ENCODE data around the gene C17orf107. TPM values are rescaled to one million over a fixed set of nuclear protein-coding genes. Genes with fewer than 3 reads are reported as not detected.

Gene C17orf107
- total and polyA plus RNA-seq, 2 of the 13 experiments (the other 11 are each of a cell fraction or from before 2014, with no cell fraction given) = 0.20 to 0.59 TPM

- TF ChIP-seq POGK (CRISPR knock-in tag; conservative IDR thresholded peaks at IDR 0.05) (no peak), TCF7 (IDR thresholded peaks at IDR 0.05; ENCODE audit: low read depth) (0 out of 2 replicates have a peak, but pooled peaks have one; percentile 9), ARNT (IDR thresholded peaks at IDR 0.05) (no peak), HMGXB3 (CRISPR knock-in tag; IDR thresholded peaks at IDR 0.05; ENCODE audit: borderline replicate concordance) (no peak), GPN1 (CRISPR knock-in tag; IDR thresholded peaks at IDR 0.05; ENCODE audit: borderline replicate concordance) (no peak), FOXK1 (CRISPR knock-in tag; IDR thresholded peaks at IDR 0.05; ENCODE audit: borderline replicate concordance, low read depth) (no peak), ZBTB37 (CRISPR knock-in tag; IDR thresholded peaks at IDR 0.05) (no peak), HNRNPH1 (optimal IDR thresholded peaks at IDR 0.05; ENCODE audit: low read depth, low read length) (no peak), ZSCAN31 (CRISPR knock-in tag; IDR thresholded peaks at IDR 0.05; ENCODE audit: low read depth) (no peak), GTF2F1 (IDR thresholded peaks at IDR 0.05; ENCODE audit: low read length) (no peak), POGZ (CRISPR knock-in tag; IDR thresholded peaks at IDR 0.05) (no peak), ETV5 (CRISPR knock-in tag; IDR thresholded peaks at IDR 0.05; ENCODE audit: borderline replicate concordance) (peak; percentile 12; the same call in 1 of the 2 replicates), ZNF609 (CRISPR knock-in tag; IDR thresholded peaks at IDR 0.05; ENCODE audit: borderline replicate concordance) (no peak)
- TF ChIP-seq, protein P1, sequence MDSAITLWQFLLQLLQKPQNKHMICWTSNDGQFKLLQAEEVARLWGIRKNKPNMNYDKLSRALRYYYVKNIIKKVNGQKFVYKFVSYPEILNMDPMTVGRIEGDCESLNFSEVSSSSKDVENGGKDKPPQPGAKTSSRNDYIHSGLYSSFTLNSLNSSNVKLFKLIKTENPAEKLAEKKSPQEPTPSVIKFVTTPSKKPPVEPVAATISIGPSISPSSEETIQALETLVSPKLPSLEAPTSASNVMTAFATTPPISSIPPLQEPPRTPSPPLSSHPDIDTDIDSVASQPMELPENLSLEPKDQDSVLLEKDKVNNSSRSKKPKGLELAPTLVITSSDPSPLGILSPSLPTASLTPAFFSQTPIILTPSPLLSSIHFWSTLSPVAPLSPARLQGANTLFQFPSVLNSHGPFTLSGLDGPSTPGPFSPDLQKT (CRISPR knock-in tag; IDR thresholded peaks at IDR 0.05; ENCODE audit: borderline replicate concordance) = no peak
- TF ChIP-seq, protein P2, sequence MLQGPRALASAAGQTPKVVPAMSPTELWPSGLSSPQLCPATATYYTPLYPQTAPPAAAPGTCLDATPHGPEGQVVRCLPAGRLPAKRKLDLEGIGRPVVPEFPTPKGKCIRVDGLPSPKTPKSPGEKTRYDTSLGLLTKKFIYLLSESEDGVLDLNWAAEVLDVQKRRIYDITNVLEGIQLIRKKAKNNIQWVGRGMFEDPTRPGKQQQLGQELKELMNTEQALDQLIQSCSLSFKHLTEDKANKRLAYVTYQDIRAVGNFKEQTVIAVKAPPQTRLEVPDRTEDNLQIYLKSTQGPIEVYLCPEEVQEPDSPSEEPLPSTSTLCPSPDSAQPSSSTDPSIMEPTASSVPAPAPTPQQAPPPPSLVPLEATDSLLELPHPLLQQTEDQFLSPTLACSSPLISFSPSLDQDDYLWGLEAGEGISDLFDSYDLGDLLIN (CRISPR knock-in tag; IDR thresholded peaks at IDR 0.05; ENCODE audit: borderline replicate concordance) = no peak
Observed at GRCh38 chr17:4948931-4949320, 49.6 kb downstream of the C17orf107 start (continued).

All from HepG2 (cell line).